ENCODE results near the gene ALDH4A1.

GRCh38 chr1:18856435-18856834 lies 45.9 kb downstream of the ALDH4A1 start:
- TF ChIP-seq, protein P1, sequence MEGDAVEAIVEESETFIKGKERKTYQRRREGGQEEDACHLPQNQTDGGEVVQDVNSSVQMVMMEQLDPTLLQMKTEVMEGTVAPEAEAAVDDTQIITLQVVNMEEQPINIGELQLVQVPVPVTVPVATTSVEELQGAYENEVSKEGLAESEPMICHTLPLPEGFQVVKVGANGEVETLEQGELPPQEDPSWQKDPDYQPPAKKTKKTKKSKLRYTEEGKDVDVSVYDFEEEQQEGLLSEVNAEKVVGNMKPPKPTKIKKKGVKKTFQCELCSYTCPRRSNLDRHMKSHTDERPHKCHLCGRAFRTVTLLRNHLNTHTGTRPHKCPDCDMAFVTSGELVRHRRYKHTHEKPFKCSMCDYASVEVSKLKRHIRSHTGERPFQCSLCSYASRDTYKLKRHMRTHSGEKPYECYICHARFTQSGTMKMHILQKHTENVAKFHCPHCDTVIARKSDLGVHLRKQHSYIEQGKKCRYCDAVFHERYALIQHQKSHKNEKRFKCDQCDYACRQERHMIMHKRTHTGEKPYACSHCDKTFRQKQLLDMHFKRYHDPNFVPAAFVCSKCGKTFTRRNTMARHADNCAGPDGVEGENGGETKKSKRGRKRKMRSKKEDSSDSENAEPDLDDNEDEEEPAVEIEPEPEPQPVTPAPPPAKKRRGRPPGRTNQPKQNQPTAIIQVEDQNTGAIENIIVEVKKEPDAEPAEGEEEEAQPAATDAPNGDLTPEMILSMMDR (conservative IDR thresholded peaks at IDR 0.05; ENCODE audit: low read length): no peak
- TF ChIP-seq EZH2phosphoT487 (IDR thresholded peaks at IDR 0.05; ENCODE audit: borderline replicate concordance, low read depth, low read length): no peak
